NCI-H460 (cell line): ENCODE results near the gene PPP6R2. TPM values are rescaled to one million over a fixed set of nuclear protein-coding genes. Genes with fewer than 3 reads are reported as not detected.
A peak's percentile ranks its signal among the peaks of the same experiment; 100 is the strongest.

Source experiments
- DNase-seq: peaks from one replicate; pipeline ENCODE4 v3.0.0-alpha.2; 2016; ENCODE audit warnings: low read depth; ENCODE audit errors: extremely low read depth
- polyA plus RNA-seq: library from polyadenylated mRNA; depleted of rRNA; stranded (reverse); fragments of >200 nt; gene quantifications from 2 replicates; pipeline ENCODE4 v1.2.3, GENCODE V29; 2014; cell fraction: nucleus; rRNA removed
- total RNA-seq: library from RNA; depleted of rRNA; stranded (reverse); fragments of >200 nt; shearing (Covaris generic); gene quantifications from 2 replicates; pipeline ENCODE4 v1.2.3, GENCODE V29; 2014; rRNA removed

Gene PPP6R2, protein sequence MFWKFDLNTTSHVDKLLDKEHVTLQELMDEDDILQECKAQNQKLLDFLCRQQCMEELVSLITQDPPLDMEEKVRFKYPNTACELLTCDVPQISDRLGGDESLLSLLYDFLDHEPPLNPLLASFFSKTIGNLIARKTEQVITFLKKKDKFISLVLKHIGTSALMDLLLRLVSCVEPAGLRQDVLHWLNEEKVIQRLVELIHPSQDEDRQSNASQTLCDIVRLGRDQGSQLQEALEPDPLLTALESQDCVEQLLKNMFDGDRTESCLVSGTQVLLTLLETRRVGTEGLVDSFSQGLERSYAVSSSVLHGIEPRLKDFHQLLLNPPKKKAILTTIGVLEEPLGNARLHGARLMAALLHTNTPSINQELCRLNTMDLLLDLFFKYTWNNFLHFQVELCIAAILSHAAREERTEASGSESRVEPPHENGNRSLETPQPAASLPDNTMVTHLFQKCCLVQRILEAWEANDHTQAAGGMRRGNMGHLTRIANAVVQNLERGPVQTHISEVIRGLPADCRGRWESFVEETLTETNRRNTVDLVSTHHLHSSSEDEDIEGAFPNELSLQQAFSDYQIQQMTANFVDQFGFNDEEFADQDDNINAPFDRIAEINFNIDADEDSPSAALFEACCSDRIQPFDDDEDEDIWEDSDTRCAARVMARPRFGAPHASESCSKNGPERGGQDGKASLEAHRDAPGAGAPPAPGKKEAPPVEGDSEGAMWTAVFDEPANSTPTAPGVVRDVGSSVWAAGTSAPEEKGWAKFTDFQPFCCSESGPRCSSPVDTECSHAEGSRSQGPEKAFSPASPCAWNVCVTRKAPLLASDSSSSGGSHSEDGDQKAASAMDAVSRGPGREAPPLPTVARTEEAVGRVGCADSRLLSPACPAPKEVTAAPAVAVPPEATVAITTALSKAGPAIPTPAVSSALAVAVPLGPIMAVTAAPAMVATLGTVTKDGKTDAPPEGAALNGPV
- total RNA-seq, result 23.6 and 24.5 TPM in 2 replicates
- 90.5 and 92.7 TPM in 2 replicates for polyA plus RNA-seq

- peak; percentile 53 for DNase-seq
These were observed at the start of gene PPP6R2 for GRCh38 chr22:50342651-50343540. PPP6R2 (plus strand) TSS chr22:50343327; CDS start chr22:50393909, 50,582 bp downstream.

GRCh38 chr22:50293441-50294318, 49.4 kb upstream of the PPP6R2 start:
- DNase-seq, result no peak

DNA sequence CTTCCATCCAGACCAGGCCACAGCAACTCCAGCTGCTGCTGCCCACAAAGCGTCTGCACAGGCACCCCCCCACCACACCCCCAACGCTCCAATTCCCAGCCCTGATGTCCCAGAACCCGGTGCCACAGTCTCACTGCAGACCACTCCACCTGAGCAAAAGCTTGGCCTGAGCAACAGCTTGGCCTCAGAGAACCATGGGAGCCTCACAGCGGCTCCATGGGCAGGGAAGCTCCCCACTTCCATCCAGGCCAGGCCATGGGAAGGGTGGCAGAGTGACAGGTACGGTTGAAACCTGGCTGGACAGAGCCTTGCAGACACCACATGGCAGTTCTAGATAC, 48.8 kb upstream of the PPP6R2 start:
- DNase-seq, result no peak

GRCh38 chr22:50296658-50297490, 46.3 kb upstream of the PPP6R2 start:
- no peak for DNase-seq

DNA sequence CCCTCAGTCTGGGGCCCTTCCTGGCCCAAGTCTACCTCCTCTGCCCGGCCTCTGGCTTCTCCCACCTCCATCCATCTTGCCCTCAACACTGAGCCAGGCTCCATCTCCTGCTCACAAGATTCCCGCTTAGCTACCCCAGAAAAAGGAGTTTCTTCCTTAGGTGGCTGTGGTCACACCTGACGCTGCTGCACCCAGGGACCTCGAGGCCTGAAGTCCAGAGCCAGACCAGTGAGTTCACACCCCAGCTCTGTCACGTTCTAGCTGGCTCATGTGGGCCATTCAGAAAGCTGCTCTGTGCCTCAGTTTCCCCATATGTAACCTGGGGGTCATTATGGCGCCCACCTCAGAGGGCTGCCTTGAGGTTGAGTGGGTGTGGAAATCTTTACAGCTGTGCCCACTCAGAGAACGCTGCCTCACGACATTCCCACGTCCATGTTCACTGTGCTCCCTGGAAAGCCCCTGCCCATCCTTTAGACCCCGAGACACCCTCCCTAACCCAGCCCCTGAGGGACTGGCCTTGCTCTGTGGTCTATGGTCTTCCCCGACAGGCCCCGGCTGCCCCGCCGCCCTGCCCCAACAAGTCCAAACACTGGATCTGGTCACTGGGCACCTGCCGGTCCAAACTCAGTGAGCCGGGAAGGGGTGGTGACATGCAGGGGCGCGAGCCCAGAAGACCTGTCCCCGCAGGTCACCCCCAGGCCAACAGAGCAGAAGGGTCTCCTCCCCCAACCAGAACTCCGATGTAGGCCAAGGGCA, 45.4 kb upstream of the PPP6R2 start:
- DNase-seq, result no peak

DNA sequence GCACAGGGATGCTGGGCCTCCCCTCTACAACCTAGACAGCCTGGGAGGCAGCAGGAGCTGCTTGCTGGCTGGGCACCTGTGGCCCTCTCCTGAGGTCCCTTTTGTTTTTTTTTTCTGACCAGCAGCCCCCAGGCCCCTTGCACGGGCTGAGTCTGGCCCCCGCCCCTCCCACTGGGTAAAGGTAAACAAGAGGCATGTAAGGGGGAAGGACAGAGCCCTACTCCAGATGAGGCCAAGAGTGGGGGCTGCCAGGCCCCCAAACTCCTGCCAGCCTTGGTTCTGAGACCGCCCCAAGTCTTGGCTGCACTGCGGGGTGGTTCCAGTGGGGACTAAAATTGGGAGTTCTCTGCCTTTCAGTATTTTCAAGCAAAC, 44.9 kb upstream of the PPP6R2 start:
- no peak for DNase-seq

DNA sequence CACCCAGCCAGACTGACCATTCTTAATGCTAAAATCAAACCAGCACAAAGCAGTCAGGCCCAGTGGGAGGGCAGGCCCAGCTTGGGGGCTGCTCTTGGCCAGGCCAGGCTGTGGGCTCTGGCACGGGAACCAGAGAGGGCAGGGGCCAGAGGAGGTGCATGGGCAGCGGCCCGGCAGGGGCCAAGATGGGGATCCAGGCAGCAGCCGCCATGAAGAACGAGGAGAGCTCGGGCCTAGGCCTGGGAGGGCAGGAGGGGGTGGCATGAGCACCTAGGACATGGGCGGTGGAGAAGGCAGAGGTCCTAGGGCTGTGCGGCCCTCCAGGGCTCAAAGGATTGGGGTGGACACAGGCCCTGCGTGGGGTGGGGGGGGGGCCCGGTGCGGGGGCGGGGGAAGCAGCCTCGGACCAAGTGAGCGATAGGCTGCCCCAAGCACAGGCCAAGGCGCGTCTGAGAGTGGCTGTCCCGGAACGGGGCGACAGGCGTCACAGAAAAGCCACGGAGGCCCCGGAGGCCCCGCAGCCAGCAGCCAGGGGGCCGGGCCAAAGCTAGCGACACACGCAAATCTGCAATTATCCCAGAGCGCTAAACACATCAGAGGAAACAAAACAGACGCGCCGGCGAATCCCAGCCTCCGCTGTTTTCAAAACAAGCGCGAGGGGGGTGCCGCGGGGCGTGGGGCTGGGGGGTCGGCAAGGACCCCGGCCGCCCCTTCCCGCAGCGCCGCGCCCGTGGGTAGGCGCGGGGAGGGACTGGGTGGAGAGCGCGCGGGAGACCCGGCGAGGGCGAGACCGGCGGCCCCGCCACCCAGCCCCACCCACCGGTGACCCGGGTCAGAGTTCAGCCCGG, 44.0 kb upstream of the PPP6R2 start:
- DNase-seq, result no peak

DNA sequence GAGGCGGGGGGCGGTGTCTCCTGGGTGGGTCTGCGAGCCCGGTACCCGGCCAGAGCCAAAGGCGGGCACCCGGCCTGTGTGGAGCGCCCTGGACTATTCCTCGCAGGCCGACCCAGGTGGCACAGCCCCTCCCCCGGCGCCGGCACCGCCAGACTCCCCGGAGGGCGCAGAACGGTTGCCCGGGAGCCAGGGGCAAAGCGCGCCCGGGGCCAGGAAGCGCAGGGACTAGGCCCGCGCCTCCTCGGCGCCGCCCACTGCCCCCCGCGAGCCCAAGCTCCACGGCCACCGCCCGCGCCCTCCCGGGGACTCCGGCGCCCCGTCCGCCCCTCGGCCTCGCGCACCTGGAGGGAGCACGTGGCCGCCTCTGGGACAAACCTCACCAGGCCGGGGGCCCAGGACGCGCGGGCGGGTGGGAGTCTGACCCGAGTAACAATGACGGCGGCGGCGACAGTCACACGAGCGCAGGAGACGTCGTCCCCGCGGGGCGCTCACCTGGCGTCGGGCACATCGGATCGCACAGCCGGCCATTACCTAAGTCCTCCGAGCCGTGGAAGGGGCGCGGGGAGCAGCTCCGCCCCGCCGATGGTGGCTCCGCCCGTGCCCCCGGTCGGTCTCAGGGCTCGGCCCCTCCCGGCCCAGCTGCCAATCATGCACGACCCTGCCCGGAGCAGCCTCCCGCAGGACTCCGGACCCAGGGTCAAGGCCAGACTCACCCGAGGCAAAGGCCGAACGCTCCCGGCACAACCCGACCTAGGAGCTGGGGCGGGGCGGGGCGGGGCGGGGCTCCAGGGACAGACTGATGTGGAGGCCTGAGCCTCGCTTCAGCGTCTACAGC, 43.1 kb upstream of the PPP6R2 start:
- no peak for DNase-seq

DNA sequence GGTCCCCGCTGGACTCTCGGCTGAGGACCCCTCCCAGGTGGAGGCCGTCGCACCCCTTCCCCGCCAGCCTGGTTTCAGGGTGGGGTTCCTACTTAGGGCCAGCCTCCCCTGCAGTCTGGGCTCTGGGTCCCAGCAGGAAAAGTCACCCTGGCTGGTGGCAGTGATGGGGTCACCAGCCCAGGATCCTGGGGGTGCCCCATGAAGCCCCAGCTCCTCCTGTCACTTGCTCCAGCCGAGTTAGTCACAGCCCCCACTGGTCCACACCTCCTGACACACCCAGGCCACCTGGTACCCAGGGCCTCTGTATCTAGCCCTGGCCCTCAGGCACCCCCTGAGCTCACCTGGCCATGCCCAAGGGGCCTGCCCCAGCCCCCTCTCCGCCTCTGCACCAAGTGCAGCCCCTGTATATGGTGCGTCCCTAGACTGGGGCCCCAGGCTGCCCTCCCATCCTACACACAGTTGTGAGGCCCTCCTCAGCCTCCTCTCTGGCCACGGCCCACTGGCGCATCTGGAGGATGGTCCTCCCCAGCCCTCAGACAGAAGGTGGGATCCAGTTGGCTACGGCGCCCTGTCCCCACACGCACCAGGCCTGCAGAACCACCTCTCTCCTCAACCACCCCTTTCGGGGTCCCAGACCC, 42.4 kb upstream of the PPP6R2 start:
- no peak for DNase-seq

GRCh38 chr22:50301581-50301991, 41.5 kb upstream of the PPP6R2 start:
- no peak for DNase-seq

GRCh38 chr22:50302041-50302541, 41.0 kb upstream of the PPP6R2 start:
- DNase-seq, result no peak

DNA sequence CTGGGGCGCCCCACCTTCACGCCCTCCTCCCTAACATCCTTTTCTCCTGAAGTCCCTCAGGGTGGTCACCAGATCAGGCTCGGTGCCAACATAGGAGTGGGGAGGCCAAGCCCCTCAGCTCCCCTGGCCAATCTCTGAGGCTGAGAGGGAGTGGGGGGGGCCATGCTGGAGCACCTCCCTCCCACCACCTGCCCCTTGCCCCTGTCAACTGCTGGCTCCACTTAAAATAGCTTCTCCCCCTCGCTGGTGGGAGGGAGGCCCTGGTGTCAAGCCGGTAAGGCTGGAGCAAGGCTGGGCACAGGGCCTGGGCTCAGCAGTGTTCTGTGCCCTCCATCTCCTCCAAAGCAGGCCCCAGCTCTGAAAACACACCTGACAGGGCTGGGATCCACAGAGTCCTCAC, 40.6 kb upstream of the PPP6R2 start:
- no peak for DNase-seq

GRCh38 chr22:50303515-50303847, 39.6 kb upstream of the PPP6R2 start:
- DNase-seq, result no peak

- DNase-seq, result no peak
These were observed 39.1 kb upstream of the PPP6R2 start for GRCh38 chr22:50303848-50304527.
